Lung microvascular endothelial cell (primary cell): ENCODE data around the gene CST9L. TPM values are rescaled to one million over a fixed set of nuclear protein-coding genes. Genes with fewer than 3 reads are reported as not detected.
"Not testable (repeated sequence)": the region's sequence is repeated elsewhere in the genome, so short reads cannot be mapped to it uniquely, and the experiment has no call there.

Source experiments
- DNase-seq, 2 donors: peaks; one replicate each; pipeline versions ENCODE4 v3.0.0 to v3.0.0-alpha.2; 2010; ENCODE audit warnings: low read depth in 2 of 2
- total RNA-seq: library from RNA; depleted of rRNA; stranded (reverse); fragments of >200 nt; gene quantifications from 2 replicates; pipeline ENCODE4 v1.2.1, GENCODE V29; 2014

CST9L gene
- total RNA-seq, 1 donor from 2014 or later = not detected

- no peak for DNase-seq
Observed at GRCh38 chr20:23586735-23587525, 18.6 kb upstream of the CST9L start.

GRCh38 chr20:23585808-23586734 is 17.8 kb upstream of the CST9L start:
- no peak for DNase-seq

DNA sequence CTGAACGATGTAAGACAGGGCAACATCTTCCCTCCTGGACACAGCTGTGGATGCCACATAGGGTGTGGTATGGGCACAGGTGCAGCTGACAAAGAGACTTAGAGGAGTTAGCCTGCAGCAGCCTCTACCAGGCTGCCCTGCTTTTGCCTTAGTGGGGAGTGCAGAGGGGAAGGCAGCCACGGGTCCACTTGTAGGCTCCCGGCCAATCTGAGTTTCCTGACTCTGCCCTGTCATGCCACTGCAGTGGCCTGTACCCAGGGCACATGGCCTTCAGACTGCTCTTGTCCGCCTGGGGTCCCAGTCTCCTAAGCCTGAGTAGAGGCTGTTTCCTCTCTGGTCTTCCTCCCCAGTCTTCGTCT is 17.1 kb upstream of the CST9L start:
- no peak for DNase-seq

GRCh38 chr20:23584434-23585199 is 16.3 kb upstream of the CST9L start:
- DNase-seq = no peak

GRCh38 chr20:23583526-23583925 is 15.2 kb upstream of the CST9L start:
- peak in 1 of 2 donors; percentile 9 for DNase-seq

DNA sequence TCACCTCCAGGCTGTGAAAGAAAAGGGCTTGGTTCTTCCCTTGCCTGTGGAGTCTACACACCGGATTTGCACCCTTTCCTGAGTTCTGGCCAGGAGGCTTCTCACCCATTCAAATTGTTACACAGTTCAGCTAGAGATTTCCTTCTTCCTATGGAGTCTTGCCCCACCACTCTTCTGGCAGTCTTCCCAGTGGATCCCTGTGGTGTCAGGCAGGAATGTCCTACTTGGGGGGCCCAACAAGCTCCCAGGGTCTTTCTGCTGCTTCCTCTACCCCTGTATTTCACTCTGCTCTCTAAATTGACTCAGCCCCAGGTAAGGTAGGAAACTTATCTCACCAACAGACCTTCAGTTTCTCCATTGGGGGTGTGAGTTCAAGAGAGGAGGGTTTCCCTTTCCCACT is 14.0 kb upstream of the CST9L start:
- DNase-seq = no peak

- not testable (repeated sequence) for DNase-seq
Observed at GRCh38 chr20:23581833-23582232, 13.5 kb upstream of the CST9L start.

GRCh38 chr20:23574977-23575376 is 6.7 kb upstream of the CST9L start:
- DNase-seq = no peak

GRCh38 chr20:23570178-23570760 is 2.0 kb upstream of the CST9L start:
- DNase-seq = no peak

GRCh38 chr20:23569570-23569969 is 1.3 kb upstream of the CST9L start:
- DNase-seq = no peak

- DNase-seq = no peak
Observed at GRCh38 chr20:23568971-23569330, 667 bp upstream of the CST9L start.

DNA sequence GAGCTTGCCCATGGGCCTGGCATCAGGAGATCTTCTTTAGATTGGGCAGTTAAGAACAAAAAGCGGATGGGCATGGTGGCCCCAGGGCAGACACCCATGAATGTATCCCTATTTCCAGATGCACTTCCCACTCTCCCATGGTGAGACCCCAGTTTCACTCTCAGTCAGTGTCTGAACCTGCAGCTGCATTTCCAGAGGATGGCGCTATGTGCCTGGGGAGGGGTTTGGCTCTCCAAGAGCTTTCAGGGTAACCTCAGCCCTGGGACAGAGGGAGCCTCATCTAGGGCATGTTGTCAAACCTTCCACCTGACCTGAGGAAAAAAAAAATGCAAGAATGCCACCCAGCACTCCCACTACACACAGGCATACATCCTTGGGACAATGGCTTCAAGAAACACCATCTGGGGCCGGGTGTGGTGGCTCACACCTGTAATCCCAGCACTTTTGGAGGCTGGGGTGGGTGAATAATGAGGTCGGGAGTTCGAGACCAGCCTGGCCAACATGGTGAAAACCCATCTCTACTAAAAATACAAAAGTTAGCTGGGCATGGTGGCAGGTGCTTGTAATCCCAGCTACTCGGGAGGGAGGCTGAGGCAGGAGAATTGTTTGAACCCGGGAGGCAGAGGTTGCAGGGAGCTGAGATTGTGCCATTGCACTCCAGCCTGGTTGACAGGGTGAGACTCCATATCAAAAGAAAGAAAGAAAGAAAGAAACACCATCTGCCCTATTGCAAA is 1.9 kb downstream of the CST9L start:
- no peak for DNase-seq

DNA sequence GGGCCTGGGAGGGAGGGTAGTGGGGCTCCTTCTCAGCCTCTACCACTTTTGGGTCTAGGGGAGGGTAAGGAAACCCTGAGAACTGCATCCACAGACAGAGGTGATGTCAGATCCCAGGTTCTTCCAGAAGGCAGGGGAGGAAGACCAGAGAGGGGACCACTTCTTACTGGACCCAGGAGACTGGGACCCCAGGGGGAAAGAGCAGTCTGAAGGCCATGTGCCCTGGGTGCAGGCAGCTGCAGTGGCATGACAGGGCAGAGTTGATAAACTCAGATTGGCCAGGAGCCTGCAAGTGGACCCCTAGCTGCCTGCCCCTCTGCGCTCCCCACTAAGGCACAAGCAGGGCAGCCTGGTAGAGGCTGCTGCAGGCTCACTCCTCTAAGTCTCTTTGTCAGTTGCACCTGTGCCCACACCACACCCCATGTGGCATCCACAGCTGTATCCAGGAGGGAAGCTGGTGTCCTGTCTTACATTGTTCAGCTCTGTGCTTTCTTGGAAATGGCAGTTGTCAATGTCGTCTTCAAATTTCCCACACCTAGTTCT is 2.7 kb downstream of the CST9L start:
- no peak for DNase-seq

DNA sequence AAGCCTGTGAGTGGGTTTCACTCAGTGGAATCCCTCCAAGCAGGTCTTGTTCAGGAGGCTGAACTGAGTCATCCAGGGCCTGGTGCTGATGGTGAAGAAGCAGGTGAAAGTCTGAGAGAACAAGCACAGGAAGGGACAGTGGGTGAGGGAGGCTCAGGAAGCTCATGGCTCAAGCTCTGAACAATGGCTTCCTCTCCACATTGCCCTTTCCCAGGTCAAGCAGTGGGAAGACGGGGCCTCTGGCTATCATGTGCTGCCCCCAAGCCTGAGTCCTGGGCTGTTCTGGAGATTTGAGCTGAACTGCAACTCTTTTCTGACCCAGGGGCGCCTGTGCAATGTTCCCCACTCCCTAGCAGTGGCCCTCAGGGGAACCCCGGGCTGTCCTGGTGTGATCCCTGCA is 3.4 kb downstream of the CST9L start:
- DNase-seq = no peak

GRCh38 chr20:23562721-23563342 is 5.5 kb downstream of the CST9L start:
- DNase-seq = no peak

DNA sequence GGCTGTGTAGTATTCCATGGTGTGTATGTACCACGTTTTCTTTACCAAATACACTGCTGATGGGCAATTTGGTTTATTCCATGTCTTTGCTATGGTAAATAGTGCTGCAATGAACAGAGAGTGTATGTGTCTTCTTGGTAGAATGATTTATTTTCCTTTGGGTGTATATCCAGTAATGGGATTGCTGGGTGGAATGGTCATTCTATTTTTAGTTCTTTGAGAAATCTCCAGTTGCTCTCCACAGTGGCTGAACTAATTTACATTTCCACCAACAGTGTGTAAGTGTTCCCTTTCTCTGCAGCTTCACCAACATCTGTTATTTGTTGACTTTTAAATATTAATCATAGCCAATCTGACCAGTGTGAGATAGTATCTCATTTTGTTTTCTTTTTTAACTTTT is 13.9 kb downstream of the CST9L start:
- no peak for DNase-seq

DNA sequence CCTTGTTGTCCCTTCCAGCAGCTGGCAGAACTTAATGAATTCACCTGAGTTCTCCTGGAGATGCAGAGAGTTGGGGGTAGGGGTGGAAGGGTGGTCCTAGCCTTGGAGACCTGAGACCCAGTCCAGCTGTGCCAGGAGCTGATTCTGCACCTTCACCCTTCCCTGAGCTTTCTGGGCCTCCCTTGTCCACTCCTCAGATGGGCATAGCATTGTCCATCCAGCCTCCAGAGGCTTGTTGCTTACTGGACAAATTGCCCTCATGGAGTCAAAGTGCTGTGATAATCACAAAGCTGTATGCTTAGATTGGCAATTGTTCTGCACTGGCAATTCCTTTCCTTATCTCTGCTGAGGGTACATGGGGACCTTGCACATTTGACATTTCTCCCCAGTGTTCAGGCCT is 16.5 kb downstream of the CST9L start:
- no peak for DNase-seq

DNA sequence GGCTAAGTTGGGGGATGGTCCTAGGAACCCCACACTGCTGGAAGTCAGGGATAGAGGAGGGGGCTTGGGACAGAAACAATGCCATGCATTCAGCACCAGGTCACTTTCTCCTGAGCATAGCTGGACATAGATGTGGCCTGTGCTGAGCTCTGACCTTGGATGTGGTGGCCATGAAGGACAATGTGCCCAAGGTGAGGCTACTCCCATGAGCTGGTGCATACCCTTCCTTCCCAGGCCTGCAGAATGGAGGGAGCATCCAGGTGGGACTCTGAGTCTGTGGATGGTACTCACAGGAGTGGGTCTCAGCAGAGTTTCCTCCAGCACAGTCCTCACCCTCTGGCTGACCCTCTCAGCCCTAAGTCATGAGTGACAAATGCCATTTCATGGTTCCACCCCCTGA is 16.9 kb downstream of the CST9L start:
- no peak for DNase-seq

GRCh38 chr20:23550227-23550626 is 18.1 kb downstream of the CST9L start:
- DNase-seq = no peak

DNA sequence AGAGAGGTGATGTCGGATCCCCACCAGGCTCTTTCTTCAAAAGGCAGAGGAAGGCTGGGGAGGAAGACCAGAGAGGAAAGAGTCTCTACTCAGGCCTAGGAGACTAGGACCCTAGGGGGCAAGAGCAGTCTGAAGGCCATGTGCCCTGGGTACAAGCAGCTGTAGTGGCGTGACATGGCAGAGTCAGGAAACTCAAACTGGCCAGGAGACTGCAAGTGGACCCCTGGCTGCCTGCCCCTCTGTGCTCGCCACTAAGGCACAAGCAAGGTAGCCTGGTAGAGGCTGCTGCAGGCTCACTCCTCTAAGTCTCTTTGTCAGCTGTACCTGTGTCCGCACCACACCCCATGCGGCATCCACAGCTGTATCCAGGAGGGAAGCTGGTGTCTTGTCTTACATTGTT is 19.9 kb downstream of the CST9L start:
- DNase-seq = no peak
